Skin epidermis (tissue), 12 donors: ENCODE measurements around the gene NEK7.

Source experiments
- H3K27ac ChIP-seq, 21 experiments: fragments of 200-600 bp; sonication (generic) in 11 of 21; one replicate each; pipeline ENCODE4 v1.5.0; 2020; ENCODE audit warnings: mild to moderate bottlenecking in 3 of 21, inconsistent platforms in 2 of 21, moderate library complexity in 2 of 21
- H3K4me3 ChIP-seq, 7 experiments: fragments of 200-600 bp; sonication (generic) in 2 of 7; one replicate each; pipeline ENCODE4 v1.5.0; 2020; ENCODE audit warnings: inconsistent platforms in 2 of 7, mild to moderate bottlenecking in 2 of 7, moderate library complexity in 1 of 7

The NEK7 gene

DNA sequence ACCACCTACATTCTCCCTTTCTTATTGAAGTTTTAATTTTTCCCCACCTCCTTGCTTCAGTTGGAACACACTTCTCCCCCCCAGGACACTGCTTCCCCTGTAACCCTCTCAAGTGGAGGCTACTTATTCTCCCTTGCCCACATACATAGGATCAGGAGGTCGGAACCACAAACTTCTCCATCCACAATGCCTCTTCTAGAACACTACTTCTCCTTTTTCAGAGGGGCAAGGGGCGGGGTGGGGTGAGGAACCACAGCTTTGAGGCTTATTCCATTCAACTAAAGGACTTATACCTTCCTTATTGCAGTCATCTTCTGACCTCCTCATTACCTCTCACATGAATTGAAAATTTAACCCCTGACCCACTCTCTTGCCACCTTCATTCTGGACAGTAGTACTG lies 81.3 kb downstream of the NEK7 start:
- H3K4me3 ChIP-seq, result no peak overlapping the region
- no peak overlapping the region for H3K27ac ChIP-seq

DNA sequence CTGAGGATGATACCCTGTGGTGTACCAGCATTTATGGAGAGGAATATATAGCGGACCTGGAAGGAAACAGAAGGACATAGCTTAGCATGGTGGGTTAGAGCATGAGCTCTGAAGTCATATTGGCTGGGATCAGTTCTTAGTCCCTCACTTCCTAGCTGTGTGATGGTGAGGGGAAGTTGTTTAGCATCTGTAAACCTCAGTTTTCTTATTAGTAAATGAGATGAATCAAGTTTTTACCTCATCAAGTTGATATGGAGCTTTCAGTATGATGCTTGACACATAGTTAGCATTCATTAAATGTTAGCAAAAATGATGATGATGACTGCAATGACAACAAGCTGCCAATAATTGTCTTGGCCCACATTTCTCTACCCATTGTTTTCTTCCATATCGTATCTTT lies 84.8 kb downstream of the NEK7 start:
- no peak overlapping the region for H3K4me3 ChIP-seq

DNA sequence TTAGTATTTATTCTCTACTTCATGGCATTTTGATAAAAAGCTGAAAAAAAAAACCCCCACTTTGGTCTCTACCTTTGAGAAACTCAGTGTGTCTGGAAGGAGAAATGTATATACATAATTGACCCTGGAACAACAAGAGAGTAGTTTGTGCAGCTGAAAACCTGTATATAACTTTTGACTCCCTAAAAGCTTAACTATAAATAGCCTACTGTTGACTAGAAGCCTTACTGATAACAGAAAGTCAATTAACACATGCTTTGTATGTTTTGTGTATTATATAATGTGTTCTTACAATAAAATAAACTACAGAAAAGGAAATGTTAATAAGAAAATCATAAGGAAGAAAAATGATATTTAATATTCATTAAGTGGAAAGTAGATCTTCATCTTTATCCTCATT lies 88.0 kb downstream of the NEK7 start:
- H3K27ac ChIP-seq, result no peak overlapping the region
- no peak overlapping the region for H3K4me3 ChIP-seq

More for the DNA sequence above, 84.8 kb downstream of the NEK7 start:
- no peak overlapping the region for H3K27ac ChIP-seq

DNA sequence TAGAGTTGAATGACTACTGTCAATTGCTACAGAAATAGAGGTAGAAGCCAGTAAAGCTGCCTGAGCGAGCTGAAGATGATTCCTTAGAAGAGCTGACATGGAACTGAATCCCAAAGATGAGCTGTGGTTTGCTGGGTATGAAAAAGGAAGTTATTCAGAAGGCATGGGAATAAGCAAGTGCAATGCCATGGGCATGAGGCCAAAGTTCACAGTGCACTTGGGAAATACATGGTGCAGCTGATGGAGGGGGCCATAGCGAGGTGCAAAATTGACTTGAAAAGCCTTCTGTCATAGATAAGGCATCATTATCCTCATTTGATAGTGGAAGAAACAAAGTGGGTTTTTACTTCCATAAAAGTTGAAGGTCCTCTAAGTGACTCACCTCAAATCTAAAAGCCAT lies 88.6 kb downstream of the NEK7 start:
- H3K4me3 ChIP-seq, result no peak overlapping the region
- no peak overlapping the region for H3K27ac ChIP-seq

DNA sequence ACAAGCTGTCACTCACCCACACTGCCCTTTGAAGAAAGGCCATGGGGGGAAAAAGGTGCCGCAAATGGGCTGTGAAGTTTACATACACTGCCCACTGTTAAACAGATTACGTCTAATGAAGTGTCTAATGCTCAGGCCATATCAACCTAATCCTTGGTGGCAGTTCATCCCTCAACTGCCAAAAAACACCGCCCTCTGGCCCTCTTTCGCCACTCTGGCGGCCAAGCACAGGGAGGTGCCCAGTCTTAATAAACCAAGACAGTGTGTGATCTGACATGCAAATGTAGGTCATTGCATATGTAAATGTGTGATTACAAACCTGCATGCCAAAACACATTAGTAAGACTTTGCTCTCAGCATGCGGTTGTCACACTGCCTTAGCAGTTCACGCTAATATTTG lies 89.5 kb downstream of the NEK7 start:
- no peak overlapping the region for H3K27ac ChIP-seq
- H3K4me3 ChIP-seq, result no peak overlapping the region

DNA sequence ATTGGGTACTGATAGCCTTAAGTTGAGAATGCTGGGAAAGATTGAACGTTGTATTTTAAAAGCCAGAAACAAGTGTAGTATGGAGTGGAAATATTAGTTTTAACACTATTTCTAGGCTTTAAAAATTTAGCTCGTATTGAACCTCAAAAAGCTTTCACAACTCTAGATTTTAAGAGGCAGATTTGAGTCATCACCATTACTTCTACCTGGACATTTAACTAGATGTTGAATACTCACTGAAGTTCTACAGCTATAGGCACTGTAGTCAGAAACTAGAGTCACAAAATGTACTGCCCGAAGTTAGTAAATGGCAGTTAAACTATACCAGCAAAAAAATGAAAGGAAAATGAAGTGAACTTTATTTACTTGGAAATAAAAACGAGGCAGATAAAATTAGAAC lies 96.5 kb downstream of the NEK7 start:
- H3K4me3 ChIP-seq, result no peak overlapping the region
- H3K27ac ChIP-seq, result peak overlapping the region in 1 of 21 experiments; percentile 30

DNA sequence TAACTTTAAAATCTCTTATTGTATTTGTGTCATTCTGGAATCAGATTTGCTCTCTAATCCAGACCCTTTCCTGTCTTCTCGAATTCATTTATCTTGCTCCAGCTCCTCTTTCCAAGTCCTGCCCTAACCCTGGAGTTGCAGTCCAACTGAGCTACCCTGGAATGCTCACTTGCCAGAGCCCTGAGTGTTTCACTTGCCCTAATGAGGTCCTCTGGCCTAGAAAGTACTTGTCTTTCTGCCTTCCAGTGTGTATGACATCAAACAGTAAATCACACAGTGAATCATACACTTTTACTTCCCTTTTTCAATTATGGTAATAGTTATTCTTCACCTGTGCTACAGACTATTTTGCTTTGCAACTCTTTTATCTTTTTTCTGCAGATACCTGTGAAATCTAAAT lies 96.9 kb downstream of the NEK7 start:
- Histone ChIP-seq H3K27ac (peak overlapping the region in 1 of 21 experiments; percentile 30), H3K4me3 (no peak overlapping the region)

DNA sequence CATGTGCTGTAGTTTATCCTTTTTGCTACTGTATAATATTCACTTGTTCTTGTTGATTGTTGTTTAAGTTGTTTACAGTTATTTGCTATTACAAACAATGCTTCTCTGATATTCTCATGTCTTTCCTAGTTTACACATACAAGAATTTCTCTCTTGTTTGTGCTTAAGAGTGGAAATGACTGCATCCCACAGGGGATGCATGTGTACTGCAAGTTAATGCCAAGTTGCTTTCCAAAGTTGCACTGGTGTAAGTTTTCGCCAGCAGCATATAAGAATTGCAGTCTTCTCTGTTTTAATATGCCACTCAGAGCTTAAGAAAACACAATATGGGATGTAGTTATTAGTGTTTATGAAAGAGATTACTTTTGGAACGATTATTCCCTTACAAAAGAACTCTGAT lies 97.7 kb downstream of the NEK7 start:
- Histone ChIP-seq H3K4me3 (no peak overlapping the region), H3K27ac (no peak overlapping the region)

DNA sequence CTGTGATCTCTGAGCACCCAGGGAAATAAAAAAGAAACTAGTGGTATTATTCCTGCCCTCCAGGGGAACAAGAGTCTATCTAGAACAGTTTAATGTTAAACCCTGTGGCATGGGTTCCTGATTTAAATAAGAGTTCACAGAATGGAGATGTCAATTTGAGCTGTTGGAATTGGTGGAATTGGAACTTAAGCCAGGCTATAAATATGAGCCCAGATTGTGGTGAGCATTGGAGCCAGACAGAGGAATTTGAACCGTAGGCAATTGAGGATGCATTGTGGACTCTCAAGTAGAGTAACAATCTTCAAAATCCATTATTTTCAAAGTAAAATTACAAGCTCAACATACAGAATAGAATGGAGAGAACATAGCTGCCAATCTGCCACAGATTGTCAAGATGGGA lies 98.2 kb downstream of the NEK7 start:
- H3K4me3 ChIP-seq, result no peak overlapping the region
- no peak overlapping the region for H3K27ac ChIP-seq

DNA sequence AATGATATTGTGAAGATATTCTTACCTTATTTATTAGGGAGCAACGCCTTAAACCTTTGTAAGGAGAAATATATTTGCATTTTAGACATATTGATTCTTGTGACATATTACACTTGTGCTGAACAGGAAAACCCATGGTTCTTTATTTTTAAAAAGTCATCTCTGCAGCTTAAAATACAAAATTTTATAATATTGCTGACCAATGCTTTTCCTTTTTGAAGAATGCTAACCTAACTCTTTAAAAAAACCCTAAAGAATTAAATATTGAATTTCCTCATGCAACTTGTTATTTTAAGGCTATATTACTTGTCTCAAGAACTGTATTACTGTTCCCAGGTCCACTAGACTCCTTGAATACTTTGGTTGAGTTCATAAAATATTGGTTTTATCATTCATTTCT lies 99.0 kb downstream of the NEK7 start:
- Histone ChIP-seq H3K27ac (no peak overlapping the region), H3K4me3 (no peak overlapping the region)

DNA sequence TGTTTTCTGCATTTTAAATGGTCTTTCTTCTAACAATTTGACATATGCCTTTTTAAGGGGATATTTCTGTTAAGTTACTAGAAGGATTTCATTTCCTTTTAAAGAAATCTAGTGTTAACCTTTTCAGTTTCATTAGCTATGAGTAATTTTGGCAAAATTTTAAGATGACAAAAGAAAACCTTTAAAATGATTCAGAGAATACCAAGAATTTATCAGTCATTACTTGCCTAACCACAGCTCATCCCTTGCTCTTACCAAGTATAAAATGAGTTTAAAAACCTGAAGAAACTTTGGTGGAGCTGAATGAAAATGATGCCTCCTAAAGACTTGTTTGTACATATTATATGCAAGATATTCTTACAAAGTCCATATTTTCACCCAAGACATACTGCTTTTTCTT lies 101.7 kb downstream of the NEK7 start:
- no peak overlapping the region for H3K4me3 ChIP-seq
- H3K27ac ChIP-seq, result peak overlapping the region in 3 of 21 experiments; percentile 19 to 75 (median 25)

DNA sequence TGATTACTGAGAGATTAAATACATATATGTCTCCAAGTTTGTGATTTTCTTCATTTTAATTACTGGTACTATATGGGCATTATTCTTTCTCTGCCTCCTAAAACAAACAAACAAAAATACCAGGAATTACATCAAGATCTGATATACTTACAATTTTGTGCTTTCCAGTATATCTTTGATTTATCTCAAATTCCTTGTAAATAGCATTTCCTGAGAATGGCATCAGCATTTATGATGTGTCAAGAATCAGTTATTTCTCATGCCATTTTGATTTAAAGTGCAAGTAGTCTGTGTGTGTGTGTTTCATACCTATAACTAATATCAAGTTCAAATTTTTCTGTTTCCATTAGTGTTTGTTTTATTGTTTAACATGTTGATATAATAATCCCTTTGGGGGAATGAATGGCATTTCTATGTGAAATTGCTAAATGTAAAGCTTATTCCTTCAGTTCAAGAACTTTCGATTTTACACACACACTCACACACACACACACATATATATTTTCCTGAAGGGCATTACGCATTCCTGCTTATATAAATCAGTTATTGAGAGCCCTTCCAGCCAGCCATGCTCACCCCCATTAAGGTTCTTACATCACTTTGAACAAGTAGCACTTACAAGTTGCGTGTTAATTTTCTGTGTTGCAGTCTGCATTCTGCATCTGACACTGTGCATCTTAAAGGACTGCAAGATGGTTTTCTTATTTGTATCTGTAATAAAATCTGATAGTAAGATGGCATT lies 102.7 kb downstream of the NEK7 start:
- Histone ChIP-seq H3K27ac (peak overlapping the region in 1 of 21 experiments; percentile 25), H3K4me3 (no peak overlapping the region)

DNA sequence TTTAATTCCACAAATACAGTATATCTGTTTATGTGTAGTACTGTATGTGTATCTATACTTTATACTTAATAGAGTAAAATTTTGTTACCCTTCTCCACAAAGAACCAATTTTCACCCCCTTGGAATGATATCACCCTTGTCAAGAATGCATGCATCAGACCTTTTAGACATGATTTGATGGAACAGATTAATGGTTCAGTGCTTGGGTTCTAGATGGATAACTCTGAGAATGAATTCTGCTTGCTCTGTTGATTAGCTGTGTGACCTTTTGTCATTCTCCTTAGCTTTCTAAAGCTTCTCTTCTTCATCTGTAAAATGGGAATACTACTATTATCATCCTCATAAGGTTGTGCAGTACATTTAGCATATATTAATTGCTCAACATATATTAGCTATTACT lies 105.1 kb downstream of the NEK7 start:
- H3K27ac ChIP-seq, result no peak overlapping the region
- H3K4me3 ChIP-seq, result no peak overlapping the region

DNA sequence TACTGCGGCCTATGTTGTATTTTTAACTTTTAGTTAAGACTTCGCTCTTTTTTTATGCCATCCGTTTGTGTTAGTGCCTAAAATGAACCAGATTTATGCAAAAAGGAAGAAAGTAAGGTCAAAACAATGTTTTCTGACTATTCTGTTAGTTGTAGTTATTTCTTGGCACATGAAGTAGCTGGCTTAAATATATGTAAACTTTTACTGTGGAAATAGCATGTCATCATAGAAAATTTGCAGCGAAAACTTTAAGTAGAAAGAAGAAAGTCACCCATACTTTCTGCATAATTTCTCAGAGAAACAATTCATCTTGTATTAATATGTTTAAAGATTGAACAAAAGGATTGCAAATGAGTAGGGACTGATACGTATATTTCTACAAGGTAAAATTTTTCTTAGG lies 106.4 kb downstream of the NEK7 start:
- Histone ChIP-seq H3K27ac (no peak overlapping the region), H3K4me3 (no peak overlapping the region)

DNA sequence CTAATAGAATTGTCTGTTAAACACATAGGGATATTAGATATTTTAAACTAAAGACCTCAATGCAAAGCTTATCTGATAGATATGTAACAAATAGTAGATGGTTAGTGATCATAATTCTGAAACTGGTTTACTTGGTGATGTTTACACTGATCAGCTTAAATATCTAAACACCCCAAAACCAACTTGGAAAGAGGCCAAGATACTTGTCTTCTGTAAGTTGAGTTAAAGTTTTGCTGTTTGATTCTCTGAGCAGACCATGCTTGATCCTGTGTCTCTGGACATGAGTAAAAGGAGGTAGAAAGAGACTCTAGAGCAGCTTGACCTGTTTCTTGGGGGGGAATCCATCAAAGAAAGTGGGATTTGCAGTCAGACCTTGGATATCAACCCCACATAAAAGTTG lies 107.5 kb downstream of the NEK7 start:
- Histone ChIP-seq H3K4me3 (no peak overlapping the region), H3K27ac (no peak overlapping the region)

DNA sequence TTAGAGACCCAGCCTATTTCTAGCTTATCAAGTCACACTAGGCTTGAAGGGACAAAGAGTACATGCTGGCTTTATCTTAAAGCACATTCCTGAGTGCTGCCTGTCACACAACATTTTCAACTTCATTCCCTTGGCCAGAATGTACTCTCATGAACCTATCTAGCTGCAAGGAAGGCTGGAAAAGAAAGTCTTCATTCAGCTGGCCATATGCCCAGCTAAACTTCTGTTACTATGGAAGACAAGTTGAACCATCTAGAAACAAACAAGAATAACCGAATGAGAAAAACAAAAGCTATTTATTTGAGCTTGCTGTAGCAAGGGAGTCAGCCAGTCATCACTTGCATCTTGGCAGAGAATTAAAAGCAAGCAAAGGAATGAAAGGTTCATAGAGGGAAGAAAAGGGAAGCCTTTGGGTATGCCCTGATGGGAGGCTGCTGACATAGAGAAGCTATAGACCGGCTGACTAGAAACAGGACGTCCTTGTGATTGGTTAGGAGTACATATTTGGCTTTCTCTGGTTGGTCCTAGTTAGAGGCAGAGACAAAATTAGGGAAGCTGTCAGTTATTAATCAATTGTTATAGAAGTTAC lies 108.4 kb downstream of the NEK7 start:
- no peak overlapping the region for H3K27ac ChIP-seq
- no peak overlapping the region for H3K4me3 ChIP-seq

DNA sequence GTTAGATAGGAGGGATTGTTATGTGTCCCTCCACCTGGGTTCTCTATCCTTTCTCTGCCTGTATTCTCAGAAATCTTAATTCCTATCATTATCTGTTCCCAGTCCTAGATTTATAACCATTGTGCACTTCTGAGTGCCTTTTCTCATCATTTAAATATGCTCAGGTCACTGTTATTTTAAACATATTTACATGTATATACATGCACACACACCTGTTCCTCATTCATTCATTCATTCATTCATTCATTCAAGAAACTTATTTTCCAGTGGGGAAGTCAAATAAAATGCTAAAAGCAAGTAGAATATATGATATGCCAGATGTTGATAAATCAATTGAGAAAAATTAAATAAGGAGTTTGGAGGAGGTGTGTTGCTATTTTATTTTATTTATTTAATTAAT lies 110.3 kb downstream of the NEK7 start:
- Histone ChIP-seq H3K27ac (no peak overlapping the region), H3K4me3 (no peak overlapping the region)

DNA sequence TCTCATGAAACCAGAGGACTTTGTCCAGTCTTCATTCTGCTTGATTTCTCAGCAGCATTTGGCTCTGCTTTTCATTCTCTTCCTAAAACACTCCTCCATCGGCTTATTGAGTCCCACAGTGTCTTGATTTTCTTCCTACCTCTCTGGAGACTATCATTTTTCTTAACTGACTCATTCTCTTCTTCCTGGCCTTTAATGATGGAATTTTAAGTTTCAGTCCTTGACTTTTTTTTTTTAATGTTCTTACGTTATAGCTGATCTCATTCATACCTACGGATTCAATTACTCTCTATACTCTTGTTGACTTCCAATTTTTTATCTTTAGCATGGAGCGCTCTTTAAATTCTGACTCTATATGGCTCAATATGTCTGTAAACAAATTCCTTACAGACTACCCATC lies 111.1 kb downstream of the NEK7 start:
- no peak overlapping the region for H3K27ac ChIP-seq

DNA sequence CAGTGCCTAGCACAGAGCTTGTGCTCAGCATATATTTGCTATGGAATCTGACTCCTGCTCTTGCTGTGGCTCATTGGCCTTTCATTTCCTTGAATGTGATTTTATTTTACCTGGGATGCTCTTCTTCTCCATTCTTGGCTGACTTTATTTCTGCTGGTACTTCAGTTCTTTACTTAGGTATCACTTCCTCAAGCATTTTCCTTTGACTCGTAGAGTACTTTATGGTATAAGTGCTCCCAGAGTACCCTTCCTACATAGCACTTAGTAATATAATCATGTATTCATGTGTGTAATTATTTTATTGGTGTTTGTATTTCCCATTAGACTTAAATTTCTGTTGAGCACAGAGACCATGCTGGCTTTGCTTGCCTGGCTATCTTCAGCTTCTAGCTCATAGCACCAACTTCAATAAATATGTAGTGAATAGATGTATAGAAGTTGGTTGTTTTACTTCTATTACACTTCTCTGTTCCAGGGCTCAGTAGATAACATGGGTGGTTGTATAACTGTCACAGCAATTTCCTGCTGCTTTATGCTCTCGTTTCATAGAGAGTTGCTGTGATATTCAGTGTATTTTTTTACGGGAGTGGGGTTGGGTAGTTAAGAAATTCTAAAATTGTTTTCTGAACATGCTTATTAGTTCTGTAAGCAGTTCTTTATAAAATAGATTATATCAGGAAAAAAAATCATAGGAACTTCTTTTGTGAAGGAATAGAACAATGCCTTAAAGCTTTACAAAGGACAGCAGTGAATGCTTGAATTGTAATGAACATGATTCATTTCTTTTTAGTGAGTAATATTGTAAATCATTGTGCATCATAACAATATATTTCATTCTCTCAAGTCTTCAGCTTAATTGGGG lies 112.2 kb downstream of the NEK7 start:
- Histone ChIP-seq H3K27ac (no peak overlapping the region), H3K4me3 (no peak overlapping the region)

More for the DNA sequence above, 111.1 kb downstream of the NEK7 start:
- H3K4me3 ChIP-seq, result no peak overlapping the region

DNA sequence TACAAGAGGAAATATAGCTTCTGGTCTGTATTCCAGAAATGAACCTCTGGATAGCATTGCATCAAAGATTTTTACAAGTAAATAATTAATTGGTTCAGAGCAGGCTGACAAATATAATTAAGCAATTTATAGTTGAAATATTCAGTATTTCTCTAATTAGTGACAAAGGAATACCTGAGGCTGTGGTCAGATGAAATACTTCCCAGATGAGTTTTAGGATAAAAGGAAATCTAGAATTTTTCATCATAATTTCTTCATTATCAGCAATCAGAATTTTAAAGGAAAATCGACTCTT lies 112.8 kb downstream of the NEK7 start:
- no peak overlapping the region for H3K27ac ChIP-seq
- no peak overlapping the region for H3K4me3 ChIP-seq

DNA sequence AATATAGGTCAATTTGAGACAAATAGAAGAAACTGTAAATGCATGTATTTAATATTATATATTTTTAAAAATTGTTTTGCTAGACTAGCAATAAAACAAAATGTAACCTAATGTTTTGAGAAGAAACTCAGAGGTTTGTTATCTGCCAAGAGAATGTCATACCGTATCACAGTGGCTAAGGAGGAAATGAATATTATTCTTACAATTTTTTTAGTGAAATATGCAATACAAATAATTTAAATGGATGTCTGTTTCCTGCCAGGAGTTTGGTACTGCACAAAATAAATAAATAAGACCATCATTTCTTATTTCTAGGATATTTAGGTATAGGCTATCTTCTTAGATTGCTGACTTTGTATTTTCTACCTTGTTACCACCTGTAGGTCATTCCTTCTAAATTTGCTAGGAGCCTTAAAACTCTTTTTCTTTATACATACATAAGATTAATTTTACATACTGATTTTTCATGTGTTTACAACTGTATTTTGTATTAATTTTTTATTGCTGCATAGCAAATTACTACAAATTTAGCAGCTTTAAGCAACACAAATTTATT lies 113.6 kb downstream of the NEK7 start:
- Histone ChIP-seq H3K4me3 (no peak overlapping the region), H3K27ac (no peak overlapping the region)
